ENCODE data around the gene BORCS6. TPM values are rescaled to one million over a fixed set of nuclear protein-coding genes. Genes with fewer than 3 reads are reported as not detected.
A peak's percentile ranks its signal among the peaks of the same experiment; 100 is the strongest.

Gene BORCS6
- total RNA-seq: 6.3 and 6.7 TPM in 2 replicates

- H3K27ac Mint-ChIP-seq: peak within 1 kb of the TSS; percentile 84
- H3K27me3 Mint-ChIP-seq (ENCODE audit: insufficient read depth): no peaks in the 10 kb centered on the region
- intact Hi-C loops (cut with micrococcal nuclease): loop anchor here (2.0 kb wide), 1 partner anchor 99 kb away; the partner anchor contains the start of gene RANGRF
- no peaks in the 10 kb centered on the region for H3K36me3 Mint-ChIP-seq (ENCODE audit: low read depth)
- DNase-seq (ENCODE audit: low spot score): peak; percentile 94
- no peak within 1 kb of the TSS for H3K4me3 Mint-ChIP-seq
- no peaks in the 10 kb centered on the region for H3K9me3 Mint-ChIP-seq
- H3K4me1 Mint-ChIP-seq (ENCODE audit: low read depth): peaks cover 11% of the 10 kb centered on the region
Measured at GRCh38 chr17:8189711-8190477, at the start of gene BORCS6. Gene BORCS6, minus strand, starts transcription at chr17:8190180. Its CDS starts 40 bp downstream, at chr17:8190140.

DNA sequence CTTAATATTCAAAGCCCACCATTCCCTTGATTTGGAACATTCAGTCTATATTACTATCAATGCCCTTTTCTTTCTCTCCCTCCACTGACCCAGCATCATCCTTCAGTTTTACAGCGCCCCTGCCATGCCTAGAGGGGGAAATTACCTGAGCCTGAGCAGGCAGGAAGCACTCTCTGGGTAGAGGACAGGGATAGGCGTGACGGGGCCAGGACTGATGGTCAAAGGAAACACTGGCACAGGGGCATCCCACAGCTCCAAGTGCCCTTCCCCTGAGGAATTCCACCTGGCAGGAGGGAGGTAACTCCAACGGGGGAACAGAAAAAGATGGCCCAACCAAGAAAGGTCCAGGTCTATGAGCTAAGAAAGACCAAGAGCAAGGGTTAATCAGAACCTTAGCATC is 47.9 kb upstream of the BORCS6 start:
- H3K27me3 Mint-ChIP-seq (ENCODE audit: insufficient read depth): no peaks in the 10 kb centered on the region
- H3K4me1 Mint-ChIP-seq (ENCODE audit: low read depth): peaks cover 4% of the 10 kb centered on the region
- intact Hi-C loops (cut with micrococcal nuclease): no loop called here
- no peaks in the 10 kb centered on the region for H3K9me3 Mint-ChIP-seq
- DNase-seq (ENCODE audit: low spot score): no peak
- H3K27ac Mint-ChIP-seq: no peak overlapping the region
- no peak overlapping the region for H3K4me3 Mint-ChIP-seq
- peaks cover 40% of the 10 kb centered on the region for H3K36me3 Mint-ChIP-seq (ENCODE audit: low read depth)

DNA sequence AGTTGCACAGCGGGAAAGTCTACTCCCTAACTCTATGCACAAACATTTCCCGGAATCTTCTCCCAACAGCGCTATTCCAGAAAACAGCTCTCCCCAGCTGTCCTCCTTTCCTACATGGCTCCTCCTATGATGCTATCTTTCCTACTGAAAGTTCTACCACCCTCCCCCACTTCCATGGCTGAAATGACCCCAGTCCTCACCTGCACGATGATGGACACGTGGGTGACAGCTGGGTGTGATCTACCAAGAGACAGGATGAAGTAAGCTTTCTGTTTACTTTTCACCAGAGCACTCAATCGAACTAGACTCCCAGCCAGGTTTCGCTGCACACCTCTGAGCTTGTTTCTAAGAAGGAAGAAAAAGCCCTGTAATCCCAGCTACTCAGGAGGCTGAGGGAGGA is 47.2 kb upstream of the BORCS6 start:
- H3K36me3 Mint-ChIP-seq (ENCODE audit: low read depth): peaks cover 43% of the 10 kb centered on the region
- no peak overlapping the region for H3K27ac Mint-ChIP-seq

DNA sequence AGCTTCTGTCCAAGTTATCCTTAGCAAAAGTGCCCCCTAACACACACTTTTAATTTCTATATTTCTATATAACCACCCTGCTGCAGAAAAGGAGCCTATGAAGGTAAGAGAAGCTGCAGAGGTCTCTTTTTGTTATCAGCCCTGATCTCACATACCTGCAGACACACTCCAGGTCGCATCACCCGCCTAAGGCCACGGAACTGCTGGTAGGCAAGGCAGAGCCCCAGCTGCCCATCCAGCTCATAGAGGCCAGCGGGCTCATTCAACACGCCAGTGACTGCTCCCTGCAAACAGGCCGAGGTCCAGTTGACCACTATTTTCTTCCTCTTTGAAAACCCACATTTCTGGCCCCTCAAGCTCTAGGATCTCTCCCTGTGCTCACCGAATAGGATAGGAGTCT is 45.7 kb upstream of the BORCS6 start:
- intact Hi-C loops (cut with micrococcal nuclease): no loop called here
- DNase-seq (ENCODE audit: low spot score): no peak
- Mint-ChIP-seq H3K4me3 (no peak overlapping the region), H3K9me3 (no peaks in the 10 kb centered on the region), H3K27me3 (ENCODE audit: insufficient read depth) (no peaks in the 10 kb centered on the region), H3K36me3 (ENCODE audit: low read depth) (peaks cover 54% of the 10 kb centered on the region), H3K27ac (no peak overlapping the region), H3K4me1 (ENCODE audit: low read depth) (no peaks in the 10 kb centered on the region)

More for the DNA sequence above, 47.2 kb upstream of the BORCS6 start:
- no peak for DNase-seq (ENCODE audit: low spot score)
- no peak overlapping the region for H3K4me3 Mint-ChIP-seq
- H3K4me1 Mint-ChIP-seq (ENCODE audit: low read depth): no peaks in the 10 kb centered on the region
- H3K9me3 Mint-ChIP-seq: no peaks in the 10 kb centered on the region
- H3K27me3 Mint-ChIP-seq (ENCODE audit: insufficient read depth): no peaks in the 10 kb centered on the region
- intact Hi-C loops (cut with micrococcal nuclease): no loop called here

DNA sequence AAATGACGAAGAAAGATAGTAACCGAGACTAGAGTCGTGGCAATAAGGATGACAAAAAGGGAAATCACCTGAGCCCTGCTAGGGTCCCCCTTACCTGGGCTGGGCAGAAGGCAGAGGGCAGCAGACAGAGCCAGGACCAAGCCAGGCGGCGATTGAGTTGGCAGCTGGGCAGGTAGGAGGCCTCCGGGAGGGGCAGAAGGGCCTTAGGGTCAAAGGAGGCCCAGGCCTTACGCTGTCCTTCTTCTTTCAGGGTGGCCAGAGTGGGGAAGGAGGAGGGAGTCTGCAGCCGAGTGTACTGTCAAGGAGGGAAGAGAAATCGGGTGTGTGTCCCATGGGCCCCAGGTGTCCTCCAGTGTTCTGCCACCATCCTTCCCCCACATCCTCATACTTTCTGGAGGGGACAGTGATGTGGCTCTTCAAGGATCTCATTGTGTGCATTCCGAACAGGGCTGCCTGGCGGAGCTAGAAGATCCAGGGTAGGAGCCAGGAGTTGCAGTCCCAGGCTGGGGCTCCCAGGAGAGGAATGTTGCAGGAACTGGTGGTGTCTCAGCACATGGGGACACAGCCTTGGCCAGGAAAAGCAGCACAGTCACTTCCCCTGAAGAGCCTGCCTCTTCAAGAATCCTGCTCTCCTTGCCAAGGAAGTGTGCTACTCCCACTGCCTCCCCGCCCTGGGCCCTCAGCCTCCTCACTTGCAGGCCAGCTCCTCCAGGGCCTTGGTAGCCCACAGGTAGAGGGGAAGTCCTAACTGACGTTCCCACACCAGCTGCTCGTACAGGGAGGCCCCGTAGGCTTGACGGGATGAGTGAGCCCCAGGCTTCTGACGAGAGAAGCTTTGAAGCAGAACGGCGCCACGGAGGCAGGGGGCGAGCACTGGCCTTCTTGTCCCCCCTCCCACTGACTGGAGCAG is 44.6 kb upstream of the BORCS6 start:
- Mint-ChIP-seq H3K4me3 (no peak overlapping the region), H3K36me3 (ENCODE audit: low read depth) (peaks cover 60% of the 10 kb centered on the region), H3K9me3 (no peaks in the 10 kb centered on the region), H3K4me1 (ENCODE audit: low read depth) (no peaks in the 10 kb centered on the region), H3K27ac (no peak overlapping the region), H3K27me3 (ENCODE audit: insufficient read depth) (no peaks in the 10 kb centered on the region)
- no peak for DNase-seq (ENCODE audit: low spot score)
- intact Hi-C loops (cut with micrococcal nuclease): no loop called here

DNA sequence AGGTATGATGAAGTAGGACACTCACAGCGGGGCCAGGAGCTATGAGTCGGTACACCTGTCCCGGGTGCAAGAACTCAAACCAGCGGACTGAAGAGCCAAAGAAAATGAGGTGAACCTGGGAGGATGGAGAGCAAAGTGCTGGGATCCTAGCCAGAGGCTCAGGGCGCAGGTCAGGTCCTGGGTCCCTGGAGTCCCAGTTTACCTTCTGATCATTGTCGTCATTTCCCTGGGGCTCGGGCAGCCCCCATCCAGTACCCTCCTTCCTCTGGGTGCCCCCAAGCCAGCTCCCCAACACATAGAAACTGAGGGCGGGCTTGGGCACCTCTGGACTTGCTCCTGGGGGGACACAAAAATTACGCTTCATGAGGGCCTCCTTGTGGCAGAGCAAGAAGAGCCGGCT is 41.7 kb upstream of the BORCS6 start:
- no peak overlapping the region for H3K27ac Mint-ChIP-seq
- intact Hi-C loops (cut with micrococcal nuclease): no loop called here
- no peak for DNase-seq (ENCODE audit: low spot score)
- H3K4me3 Mint-ChIP-seq: no peak overlapping the region
- peaks cover 69% of the 10 kb centered on the region for H3K36me3 Mint-ChIP-seq (ENCODE audit: low read depth)
- H3K9me3 Mint-ChIP-seq: no peaks in the 10 kb centered on the region
- H3K27me3 Mint-ChIP-seq (ENCODE audit: insufficient read depth): no peaks in the 10 kb centered on the region
- peaks cover 13% of the 10 kb centered on the region for H3K4me1 Mint-ChIP-seq (ENCODE audit: low read depth)

DNA sequence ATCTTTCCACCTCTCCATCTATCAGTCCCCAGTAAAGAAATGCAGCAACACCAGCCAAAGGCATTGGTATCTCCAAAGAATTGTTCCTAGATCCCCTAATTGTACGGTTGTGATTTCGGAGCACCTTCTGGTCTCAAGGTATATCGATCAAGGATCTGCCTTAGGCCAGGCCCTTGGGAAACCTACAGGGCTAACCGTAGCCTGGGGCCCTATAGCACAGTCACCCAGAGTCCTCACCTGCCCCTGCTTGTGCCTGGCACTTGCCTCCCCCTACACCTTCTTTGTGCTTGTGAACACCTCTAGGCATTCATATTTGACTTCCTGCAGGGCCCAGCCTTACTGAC is 37.2 kb upstream of the BORCS6 start:
- no peak for DNase-seq (ENCODE audit: low spot score)
- intact Hi-C loops (cut with micrococcal nuclease): loop anchor here (2.0 to 10.0 kb wide), 3 partner anchors 16 to 518 kb away; partner anchors contain the start of genes AURKB, CCDC42 and KRABD2
- Mint-ChIP-seq H3K4me3 (peak overlapping the region; percentile 70), H3K27ac (peak overlapping the region; percentile 94), H3K9me3 (no peaks in the 10 kb centered on the region), H3K36me3 (ENCODE audit: low read depth) (peaks cover 52% of the 10 kb centered on the region), H3K4me1 (ENCODE audit: low read depth) (peaks cover 40% of the 10 kb centered on the region), H3K27me3 (ENCODE audit: insufficient read depth) (peaks cover 11% of the 10 kb centered on the region)

DNA sequence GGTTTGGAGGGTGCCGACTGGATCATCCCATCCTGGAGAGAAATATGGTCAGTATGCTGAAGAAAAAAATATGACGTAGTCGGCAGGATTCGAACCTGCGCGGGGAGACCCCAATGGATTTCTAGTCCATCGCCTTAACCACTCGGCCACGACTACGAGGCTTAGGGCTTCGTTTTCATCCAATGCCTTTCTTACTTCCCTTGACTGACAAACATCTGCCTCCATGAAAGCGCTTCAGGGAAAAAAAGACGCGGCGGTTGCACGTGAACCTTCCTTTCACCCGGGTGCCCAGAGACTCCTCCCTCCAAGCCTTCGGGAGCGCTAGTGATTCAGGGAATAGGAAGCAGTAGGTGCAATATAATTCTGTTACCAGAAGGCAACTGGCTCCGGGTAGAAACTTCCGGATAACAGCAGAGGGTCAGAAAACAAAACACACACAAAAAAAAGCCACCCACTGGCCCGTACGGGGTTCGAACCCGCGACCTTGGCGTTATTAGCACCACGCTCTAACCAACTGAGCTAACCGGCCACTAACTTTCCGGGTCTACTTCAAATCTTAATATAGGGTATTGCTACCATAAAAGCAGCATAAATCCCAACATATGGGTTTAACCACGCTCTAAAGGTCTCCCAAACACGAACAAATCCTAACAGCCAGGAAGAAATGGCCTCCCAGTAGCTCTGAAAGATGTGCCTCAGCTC is 36.7 kb upstream of the BORCS6 start:
- DNase-seq (ENCODE audit: low spot score): peak; percentile 16
- Mint-ChIP-seq H3K27me3 (ENCODE audit: insufficient read depth) (peaks cover 13% of the 10 kb centered on the region), H3K4me1 (ENCODE audit: low read depth) (peaks cover 46% of the 10 kb centered on the region), H3K27ac (peak overlapping the region; percentile 94), H3K36me3 (ENCODE audit: low read depth) (peaks cover 48% of the 10 kb centered on the region), H3K4me3 (peak overlapping the region; percentile 70), H3K9me3 (no peaks in the 10 kb centered on the region)
- intact Hi-C loops (cut with micrococcal nuclease): loop anchor here (1.0 to 10.0 kb wide), 6 partner anchors 16 to 518 kb away; partner anchors contain the start of genes AURKB, CCDC42 and KRABD2

DNA sequence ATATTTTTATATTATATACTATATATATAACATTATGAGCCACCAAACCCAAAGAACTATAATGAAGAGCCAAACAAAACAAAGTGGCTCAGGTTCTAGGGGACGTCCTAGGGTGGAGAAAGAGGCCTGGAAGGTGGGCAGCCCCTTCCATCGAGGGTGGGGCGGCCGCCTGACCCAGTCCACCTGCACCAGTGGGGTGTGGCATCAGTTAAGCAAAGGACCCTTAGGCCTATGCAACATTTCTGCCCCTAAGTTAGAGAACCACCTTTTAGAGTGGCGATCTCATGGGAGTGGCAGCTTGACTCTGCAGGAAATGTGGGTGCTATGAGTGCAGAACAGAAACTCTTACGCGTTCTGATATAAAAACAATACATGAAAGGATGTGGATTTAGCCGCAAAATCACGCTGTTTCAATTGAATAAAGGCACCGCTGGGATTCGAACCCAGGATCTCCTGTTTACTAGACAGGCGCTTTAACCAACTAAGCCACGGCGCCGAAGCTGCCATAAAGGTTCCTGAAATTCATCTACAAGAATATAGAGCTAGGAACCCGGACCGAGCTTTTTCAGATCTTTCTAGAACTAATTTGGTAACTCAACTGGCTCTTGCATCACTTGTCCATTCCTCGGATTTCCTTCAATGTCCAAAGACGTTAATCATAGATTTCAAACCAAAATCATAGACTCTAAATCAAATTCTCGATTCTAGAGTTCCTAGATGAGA is 36.0 kb upstream of the BORCS6 start:
- intact Hi-C loops (cut with micrococcal nuclease): loop anchor here (1.0 to 10.0 kb wide), 6 partner anchors 15 to 519 kb away; partner anchors contain the start of genes AURKB, CCDC42 and KRABD2
- peak overlapping the region; percentile 70 for H3K4me3 Mint-ChIP-seq
- peak; percentile 65 for DNase-seq (ENCODE audit: low spot score)
- peaks cover 17% of the 10 kb centered on the region for H3K27me3 Mint-ChIP-seq (ENCODE audit: insufficient read depth)
- peak overlapping the region; percentile 94 for H3K27ac Mint-ChIP-seq
- H3K4me1 Mint-ChIP-seq (ENCODE audit: low read depth): peaks cover 50% of the 10 kb centered on the region
- peaks cover 42% of the 10 kb centered on the region for H3K36me3 Mint-ChIP-seq (ENCODE audit: low read depth)
- H3K9me3 Mint-ChIP-seq: no peaks in the 10 kb centered on the region

- no peak for DNase-seq (ENCODE audit: low spot score)
- intact Hi-C loops (cut with micrococcal nuclease): loop anchor here (10.0 kb wide), 2 partner anchors 150 to 520 kb away; partner anchors contain the start of genes CCDC42 and KRABD2
- H3K4me3 Mint-ChIP-seq: peak overlapping the region; percentile 60
- peaks cover 58% of the 10 kb centered on the region for H3K4me1 Mint-ChIP-seq (ENCODE audit: low read depth)
- peaks cover 21% of the 10 kb centered on the region for H3K27me3 Mint-ChIP-seq (ENCODE audit: insufficient read depth)
- peak overlapping the region; percentile 76 for H3K27ac Mint-ChIP-seq
- H3K9me3 Mint-ChIP-seq: no peaks in the 10 kb centered on the region
- peaks cover 36% of the 10 kb centered on the region for H3K36me3 Mint-ChIP-seq (ENCODE audit: low read depth)
Measured at GRCh38 chr17:8224891-8225812, 35.2 kb upstream of the BORCS6 start.

Data from activated T-helper 1 cell treated with anti-CD3 and anti-CD28 coated beads, Interleukin-12 subunit alpha, Interleukin-12 subunit beta, Interleukin-2, Interleukin-4 antibody, amounts not matched to agents 30 ng/mL and 10 ng/mL and 1 ng/mL, durations not matched to agents 14 hours and 24 hours and 36 hours (primary cell).